WTC11 (cell line): ENCODE measurements around the gene AGPAT3.

Source experiments
- CTCF ChIP-seq: fragments of 200-600 bp; IDR thresholded peaks from 2 replicates; pipeline ENCODE4 v1.8.0; 2022; ENCODE audit warnings: antibody characterized with exemption
- E2F4 ChIP-seq: sonication (generic); formaldehyde crosslinking; IDR thresholded peaks from 2 replicates; pipeline ENCODE4 v1.8.1; 2022; ENCODE audit warnings: low read depth, mild to moderate bottlenecking, moderate library complexity, missing genetic modification reagents, borderline replicate concordance
- SP1 ChIP-seq: sonication (generic); formaldehyde crosslinking; conservative IDR thresholded peaks from 2 replicates; pipeline ENCODE4 v1.8.1; 2022; ENCODE audit warnings: missing genetic modification reagents
- ZSCAN18 ChIP-seq: fragments of 250-450 bp; sonication (Bioruptor Pico); IDR thresholded peaks from 2 replicates; pipeline ENCODE4 v2.1.2; 2022; ENCODE audit warnings: mild to moderate bottlenecking, moderate library complexity

DNA sequence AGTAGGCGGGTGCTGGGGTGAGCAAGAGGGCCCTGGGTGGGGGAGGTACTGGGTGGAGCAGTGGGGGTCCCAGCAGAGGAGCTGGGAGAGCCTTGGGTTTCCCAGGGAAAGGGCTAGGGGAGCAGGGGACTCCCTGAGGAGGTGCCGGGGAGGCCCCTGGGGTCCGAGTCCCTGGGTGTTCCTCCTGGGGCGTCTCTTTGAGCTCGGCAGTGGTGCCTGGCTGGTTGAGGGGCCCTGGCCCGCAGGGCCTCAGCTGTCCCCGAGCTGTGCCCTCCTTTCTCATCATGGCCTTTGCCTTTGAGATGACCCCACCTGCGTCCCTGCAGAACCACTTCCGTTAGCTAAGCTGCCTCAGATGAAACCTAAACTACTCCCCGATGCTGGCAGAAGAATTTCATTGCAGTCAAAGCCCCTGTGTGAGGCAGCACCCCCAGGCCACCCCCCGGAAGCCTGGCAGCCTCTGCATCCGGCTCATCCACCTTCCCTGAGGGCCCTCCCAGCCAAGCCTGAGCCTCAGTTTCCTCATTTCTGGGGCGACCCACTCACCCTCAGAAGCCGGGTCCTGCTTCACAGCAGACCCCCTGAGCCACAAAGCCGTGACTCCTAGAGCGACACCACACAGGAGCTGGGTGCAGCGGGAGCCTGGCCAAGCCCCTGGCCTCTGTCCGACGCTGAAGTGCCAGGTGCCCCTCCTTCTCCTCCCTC is 103.5 kb downstream of the AGPAT3 start:
- TF ChIP-seq E2F4 (CRISPR knock-in tag), result no peak
- no peak for TF ChIP-seq CTCF
- no peak for TF ChIP-seq SP1 (CRISPR knock-in tag)
- TF ChIP-seq ZSCAN18 (CRISPR knock-in tag), result no peak
